GM12874 (cell line): ENCODE measurements around the gene MTA2.

ENCODE experiments used
- CTCF ChIP-seq: IDR thresholded peaks from 2 replicates; pipeline ENCODE4 v1.5.1; 2011; ENCODE audit warnings: low read depth, mild to moderate bottlenecking, control low read depth, low read length, moderate library complexity; ENCODE audit not compliant: insufficient read depth

MTA2 gene

GRCh38 chr11:62610403-62610802 lies 8.7 kb upstream of the MTA2 start:
- no peak for TF ChIP-seq CTCF

- TF ChIP-seq CTCF = no peak
Observed at GRCh38 chr11:62608776-62609175, 7.1 kb upstream of the MTA2 start.

GRCh38 chr11:62607714-62608113 lies 6.0 kb upstream of the MTA2 start:
- TF ChIP-seq CTCF = no peak

GRCh38 chr11:62605902-62606301 lies 4.2 kb upstream of the MTA2 start:
- TF ChIP-seq CTCF = no peak

- no peak for TF ChIP-seq CTCF
Observed at GRCh38 chr11:62605467-62605866, 3.8 kb upstream of the MTA2 start.

- no peak for TF ChIP-seq CTCF
Observed at GRCh38 chr11:62604460-62605120, 2.9 kb upstream of the MTA2 start.

GRCh38 chr11:62603776-62604299 lies 2.2 kb upstream of the MTA2 start:
- TF ChIP-seq CTCF = no peak

GRCh38 chr11:62603072-62603408 lies 1.4 kb upstream of the MTA2 start:
- no peak for TF ChIP-seq CTCF
